OCI-M2 (cell line): Measurements from ENCODE around the gene CTRB1.

ENCODE experiments used
- DNase-seq: peaks from one replicate; lab custom pipeline; 2025; ENCODE audit not compliant: unreplicated experiment; lab: John Stamatoyannopoulos, UW

CTRB1 gene

GRCh38 chr16:75252946-75253911 is 34.4 kb downstream of the CTRB1 start:
- DNase-seq = no peak

- no peak for DNase-seq
These were observed 35.6 kb downstream of the CTRB1 start for GRCh38 chr16:75254359-75254837.

- DNase-seq = no peak
These were observed 37.3 kb downstream of the CTRB1 start for GRCh38 chr16:75256059-75256571.

GRCh38 chr16:75256696-75257343 is 38.0 kb downstream of the CTRB1 start:
- no peak for DNase-seq

GRCh38 chr16:75257886-75258806 is 39.4 kb downstream of the CTRB1 start:
- no peak for DNase-seq

- no peak for DNase-seq
These were observed 40.0 kb downstream of the CTRB1 start for GRCh38 chr16:75258807-75259141.

- no peak for DNase-seq
These were observed 42.2 kb downstream of the CTRB1 start for GRCh38 chr16:75260851-75261589.

- DNase-seq = no peak
These were observed 42.8 kb downstream of the CTRB1 start for GRCh38 chr16:75261590-75262078.

- DNase-seq = no peak
These were observed 43.5 kb downstream of the CTRB1 start for GRCh38 chr16:75262104-75262799.

GRCh38 chr16:75262800-75263127 is 44.0 kb downstream of the CTRB1 start:
- DNase-seq = no peak

GRCh38 chr16:75263291-75263962 is 44.6 kb downstream of the CTRB1 start:
- DNase-seq = no peak

- DNase-seq = no peak
These were observed 45.2 kb downstream of the CTRB1 start for GRCh38 chr16:75263963-75264445.

GRCh38 chr16:75264457-75264998 is 45.7 kb downstream of the CTRB1 start:
- DNase-seq = no peak

- no peak for DNase-seq
These were observed 46.5 kb downstream of the CTRB1 start for GRCh38 chr16:75264999-75265910.

- DNase-seq = no peak
These were observed 47.3 kb downstream of the CTRB1 start for GRCh38 chr16:75265911-75266701.

GRCh38 chr16:75266738-75267630 is 48.2 kb downstream of the CTRB1 start:
- DNase-seq = no peak
